Fibroblast of pulmonary artery (primary cell): ENCODE measurements around the gene ORM2.

ENCODE experiments used
- DNase-seq: peaks from one replicate; pipeline ENCODE4 v3.0.0-alpha.2; 2010; ENCODE audit warnings: low read depth
- H3K4me3 ChIP-seq: replicated peaks from 2 replicates; pipeline ENCODE4 v1.5.1; 2011; ENCODE audit warnings: low read depth, mild to moderate bottlenecking, control low read depth, low read length, moderate library complexity
- CTCF ChIP-seq: IDR thresholded peaks from 2 replicates; pipeline ENCODE4 v1.5.1; 2011; ENCODE audit warnings: mild to moderate bottlenecking, control low read depth, low read length, inconsistent platforms; ENCODE audit errors: missing control alignments

The ORM2 gene

GRCh38 chr9:114367366-114367765 is 37.7 kb downstream of the ORM2 start:
- TF ChIP-seq CTCF, result no peak
- no peak for DNase-seq

DNA sequence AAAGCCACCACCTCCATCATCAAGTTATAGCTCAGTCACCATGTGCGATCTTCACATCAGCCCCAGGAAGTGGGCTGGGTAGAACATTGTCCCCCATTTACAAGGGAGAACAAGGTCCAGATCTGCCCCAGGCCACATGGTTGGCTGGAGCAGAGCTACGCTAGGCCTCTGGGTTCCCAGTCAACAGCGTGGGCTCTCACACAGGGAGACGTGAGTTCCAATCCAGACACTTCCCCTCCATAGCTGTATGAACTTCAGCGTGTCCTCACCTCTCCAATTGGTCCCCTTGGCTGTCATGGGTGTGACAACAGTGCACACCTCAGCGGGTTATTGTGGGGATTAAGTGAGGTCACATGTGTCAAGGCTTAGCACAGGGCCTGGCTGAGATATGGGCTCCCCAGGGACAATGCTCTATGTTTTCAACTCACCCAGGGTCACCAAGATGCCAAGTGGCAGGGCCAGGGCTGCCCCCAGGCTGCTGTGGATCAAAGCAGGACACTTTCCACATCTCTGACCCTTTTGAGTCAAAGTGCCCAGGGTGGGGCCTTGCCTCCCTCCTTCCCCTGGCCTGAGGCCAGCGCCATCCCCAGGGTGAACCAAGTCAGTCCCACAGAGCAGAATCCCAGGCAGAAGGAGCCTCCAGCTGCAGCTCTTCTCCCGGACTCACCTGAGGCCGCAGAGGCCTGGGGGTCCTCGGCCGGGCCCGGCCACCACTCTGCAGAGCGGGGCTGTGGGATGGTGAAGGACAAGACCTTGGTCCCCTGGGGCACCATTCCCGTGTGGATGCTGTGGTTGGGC is 38.3 kb downstream of the ORM2 start:
- no peak overlapping the region for H3K4me3 ChIP-seq
- DNase-seq, result no peak
- TF ChIP-seq CTCF, result no peak

More at GRCh38 chr9:114367366-114367765, 37.7 kb downstream of the ORM2 start:
- no peak overlapping the region for H3K4me3 ChIP-seq

GRCh38 chr9:114369216-114370130 is 39.8 kb downstream of the ORM2 start:
- no peak overlapping the region for H3K4me3 ChIP-seq
- DNase-seq, result no peak
- no peak for TF ChIP-seq CTCF

DNA sequence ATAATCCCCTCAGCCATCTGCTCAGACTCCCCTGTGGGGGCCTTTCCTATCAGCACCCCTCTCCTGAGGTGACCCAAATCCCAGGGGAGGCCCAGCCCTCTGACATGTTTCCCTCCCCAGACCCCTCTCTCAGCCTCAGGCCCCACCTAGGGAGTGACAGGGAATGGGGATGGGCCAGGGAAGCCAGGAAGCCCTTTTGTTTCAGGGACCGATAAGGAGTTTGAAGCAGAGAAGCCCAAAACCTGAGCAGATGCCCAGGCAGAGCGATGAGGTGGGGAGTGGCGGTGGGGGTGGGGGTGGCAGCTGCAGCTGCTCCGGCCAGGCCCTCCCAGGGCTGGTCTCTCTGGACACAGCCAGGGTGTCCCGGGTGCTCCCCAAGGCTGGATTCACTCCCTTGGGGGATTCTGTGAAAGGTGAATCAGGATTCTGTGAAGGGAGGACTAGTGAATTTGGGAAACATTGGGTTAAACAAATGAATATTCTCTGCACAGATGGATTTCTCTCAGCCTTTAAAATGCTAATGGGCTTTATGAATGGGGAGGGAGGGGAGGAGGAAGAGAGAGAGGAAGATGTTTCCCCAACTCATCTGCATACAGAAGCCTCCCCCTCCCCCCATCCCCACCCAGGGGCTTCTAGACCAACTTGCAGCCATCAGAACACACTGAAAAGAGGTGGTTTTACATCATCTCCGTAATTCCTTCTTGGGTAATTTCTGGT is 40.7 kb downstream of the ORM2 start:
- no peak overlapping the region for H3K4me3 ChIP-seq
- TF ChIP-seq CTCF, result no peak
- DNase-seq, result no peak

DNA sequence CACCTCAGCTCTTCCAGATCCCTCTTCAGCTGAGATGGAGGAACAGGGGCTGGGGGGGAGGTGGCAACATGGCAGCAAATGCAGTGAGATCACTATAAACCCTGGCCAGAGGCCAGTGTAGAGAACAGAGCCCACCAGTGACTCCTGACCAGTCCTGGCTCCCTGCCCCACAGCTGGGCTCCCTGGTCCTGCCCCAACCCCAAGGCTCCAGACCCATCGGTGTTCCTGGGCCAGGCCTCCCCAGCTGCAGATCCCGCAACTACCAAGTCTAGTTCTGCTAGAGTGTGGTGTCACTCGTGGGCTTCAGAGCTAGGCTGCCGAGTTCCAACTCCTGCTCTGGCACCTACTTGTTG is 41.3 kb downstream of the ORM2 start:
- no peak for DNase-seq
- no peak for TF ChIP-seq CTCF
- no peak overlapping the region for H3K4me3 ChIP-seq

DNA sequence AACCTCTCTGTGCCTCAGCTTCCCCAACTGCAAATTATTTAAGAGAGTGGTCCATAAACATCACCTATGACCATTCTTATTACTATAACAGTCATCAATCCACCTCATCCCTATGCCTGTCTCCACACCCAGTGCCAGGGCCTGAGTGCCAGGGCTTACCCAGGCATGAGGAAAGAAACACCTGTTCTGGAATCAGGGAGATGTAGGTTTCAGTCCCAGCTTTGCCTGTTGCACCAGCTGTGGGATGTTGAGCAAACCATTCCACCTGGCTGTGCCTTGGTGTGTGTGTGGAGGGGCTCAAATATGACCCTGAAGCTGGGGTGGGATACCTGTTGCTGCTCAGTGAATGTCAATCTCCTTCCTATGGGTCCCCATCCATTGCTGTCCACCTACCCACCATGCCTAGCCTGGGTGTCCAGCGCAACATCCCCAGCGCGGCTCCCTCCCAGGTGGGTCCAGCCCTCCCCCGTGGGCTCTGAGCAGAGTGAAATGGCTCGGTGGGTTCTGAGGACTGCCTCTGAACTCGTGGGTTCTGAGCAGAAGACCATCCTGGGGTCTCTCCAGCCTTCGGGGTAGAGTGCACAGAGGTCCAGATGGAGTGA is 41.8 kb downstream of the ORM2 start:
- DNase-seq, result no peak
- H3K4me3 ChIP-seq, result no peak overlapping the region
- TF ChIP-seq CTCF, result no peak
